NCI-H82 (cell line): ENCODE measurements around the gene POLR2H.
A peak's percentile ranks its signal among the peaks of the same experiment; 100 is the strongest.

Experiments
- DNase-seq: peaks from one replicate; lab custom pipeline; 2025; lab: John Stamatoyannopoulos, UW

The POLR2H gene

DNA sequence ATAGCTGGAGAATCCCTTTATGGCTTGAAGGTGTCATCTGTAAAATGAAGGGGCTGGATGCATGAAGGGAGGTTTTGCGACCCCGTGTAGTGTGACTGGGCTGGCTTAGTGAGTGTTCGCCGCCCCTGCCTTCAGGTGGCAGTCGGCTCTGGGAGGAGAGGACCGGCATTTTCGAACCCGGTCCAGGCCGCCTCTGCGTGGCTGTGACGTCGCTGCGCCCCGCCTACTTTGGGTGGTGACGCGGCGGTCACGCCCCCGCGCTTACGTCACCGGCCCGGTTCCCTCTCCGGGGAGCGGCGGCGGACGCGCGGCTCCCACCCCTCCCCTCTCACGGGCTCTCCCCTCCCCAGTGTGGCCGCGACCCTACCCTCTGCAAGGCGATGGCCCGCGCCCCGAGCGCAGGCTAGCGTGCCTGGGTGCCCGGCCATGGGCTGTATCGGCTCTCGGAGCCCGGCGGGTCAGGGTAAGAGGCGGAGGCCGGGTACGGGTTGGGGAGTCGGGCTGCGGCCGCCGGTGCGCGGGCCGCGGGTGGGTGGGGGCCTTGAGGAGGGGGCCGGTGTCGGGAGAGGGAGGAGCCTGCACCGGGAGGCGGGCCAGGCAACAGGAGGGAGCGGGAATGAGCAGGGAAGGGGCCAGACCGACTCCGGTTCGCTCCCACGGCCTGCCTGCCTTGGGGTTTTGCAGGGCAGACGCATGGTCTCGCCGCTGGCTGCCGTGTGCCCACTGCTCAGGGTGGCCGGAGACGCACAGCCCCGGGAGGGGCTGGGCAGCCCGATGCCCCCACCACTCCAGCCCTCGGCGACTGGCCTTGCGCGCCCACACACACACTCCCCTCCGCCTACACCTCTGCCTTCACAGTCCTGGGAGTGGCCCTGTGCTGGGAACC lies 25.6 kb upstream of the POLR2H start:
- DNase-seq: peak; percentile 94

DNA sequence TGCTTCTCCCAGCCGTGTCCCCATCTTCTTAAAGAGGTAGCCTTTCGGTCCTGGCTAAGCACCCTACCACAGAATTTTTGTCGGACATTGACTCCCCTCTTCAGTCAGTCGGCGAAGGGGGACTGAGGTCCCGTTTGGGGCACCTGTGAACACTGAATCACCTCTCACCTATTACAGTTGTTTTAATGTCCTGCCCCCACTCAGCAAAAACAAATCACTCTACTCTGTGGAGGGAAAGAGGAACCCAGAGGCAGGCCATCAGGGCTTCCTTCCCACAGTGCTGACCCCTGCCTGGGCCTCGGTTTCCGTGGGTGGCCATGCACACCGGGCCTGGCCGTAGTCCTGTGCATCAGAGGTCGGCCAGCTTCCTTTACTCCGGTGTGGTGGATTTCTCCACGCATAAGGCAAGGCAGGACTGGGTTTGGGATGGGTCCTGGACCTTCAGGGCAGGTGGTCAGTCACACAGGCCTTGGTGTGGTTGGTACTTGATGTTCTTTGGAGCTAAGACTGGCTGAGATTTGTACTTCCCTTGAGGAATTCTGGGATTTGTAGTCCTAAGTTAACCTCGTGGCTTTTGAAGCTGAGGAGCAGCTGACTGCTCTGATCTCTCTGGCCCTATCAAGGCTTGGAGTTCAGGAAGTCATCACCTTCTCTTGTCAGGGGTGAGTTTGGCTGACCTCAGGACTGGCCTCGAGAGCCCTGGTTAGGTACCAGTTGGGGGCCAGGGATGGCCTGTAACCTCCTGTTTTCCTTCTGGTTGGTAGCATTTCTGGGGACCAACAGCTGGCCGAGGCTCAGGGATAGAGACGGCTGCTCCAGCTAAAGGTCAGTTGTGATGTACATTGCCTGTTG lies 24.7 kb upstream of the POLR2H start:
- peak; percentile 87 for DNase-seq

DNA sequence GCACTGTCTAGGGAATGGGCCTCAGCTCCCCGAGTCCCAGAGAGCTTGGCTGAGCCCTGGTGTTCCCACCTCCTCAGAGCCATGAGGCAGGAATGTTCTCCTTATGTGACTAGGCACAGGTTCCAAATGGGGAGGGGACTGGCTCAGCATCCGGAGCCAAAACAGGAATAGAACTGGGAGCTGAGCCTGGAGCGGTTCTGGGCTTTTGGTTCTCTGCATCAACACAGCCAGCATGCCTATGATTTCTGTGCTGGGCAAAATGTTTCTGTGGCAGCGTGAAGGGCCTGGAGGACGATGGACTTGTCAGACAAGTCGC lies 24.2 kb upstream of the POLR2H start, which contains the start of gene FAM131A:
FAM131A (plus strand) TSS at position 202 of the 316 bp plus-strand sequence; CDS start at position 233, 31 bp downstream.
- DNase-seq: no peak

DNA sequence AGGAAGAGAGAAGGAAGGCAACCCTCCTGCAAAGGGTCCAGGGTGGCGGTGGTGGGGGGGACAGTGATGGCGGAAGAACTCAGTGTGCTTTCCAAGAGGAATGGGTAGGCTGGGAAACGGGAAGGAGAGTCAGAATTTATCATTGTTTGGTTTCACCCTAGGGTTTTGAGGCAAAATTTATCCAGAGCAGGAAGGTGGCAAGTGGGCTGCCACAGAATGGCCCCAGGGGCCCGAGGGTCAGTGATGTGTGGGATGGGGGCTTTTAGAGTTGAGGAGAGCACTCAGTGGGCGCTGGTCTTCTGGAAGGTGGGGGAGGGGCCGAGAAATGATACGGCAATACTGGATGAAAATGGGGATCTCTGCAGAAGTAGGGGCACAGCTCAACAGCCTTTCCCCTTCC lies 23.5 kb upstream of the POLR2H start:
- no peak for DNase-seq

DNA sequence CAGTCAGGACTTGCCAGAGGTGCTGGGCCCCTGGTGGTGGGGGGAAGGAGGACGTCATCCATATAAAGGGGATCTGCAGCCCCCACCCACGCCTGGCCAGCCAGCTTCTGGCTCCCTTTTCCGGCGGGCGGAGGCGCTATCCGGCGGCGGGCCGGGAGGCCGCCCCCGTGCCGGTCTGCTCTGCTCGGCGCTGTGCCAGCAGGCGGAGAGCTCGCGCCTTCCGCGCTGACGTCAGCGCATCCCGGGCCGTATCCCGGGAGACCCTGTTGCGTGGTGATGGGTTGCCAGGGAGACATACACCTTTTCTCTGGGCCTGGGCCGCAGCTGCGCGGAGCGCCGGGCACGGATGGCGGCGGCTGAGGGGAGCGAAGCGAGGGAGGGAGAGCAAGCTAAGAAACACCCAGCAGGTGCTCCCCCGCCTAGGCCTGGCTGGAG lies 23.0 kb upstream of the POLR2H start:
- peak; percentile 91 for DNase-seq

DNA sequence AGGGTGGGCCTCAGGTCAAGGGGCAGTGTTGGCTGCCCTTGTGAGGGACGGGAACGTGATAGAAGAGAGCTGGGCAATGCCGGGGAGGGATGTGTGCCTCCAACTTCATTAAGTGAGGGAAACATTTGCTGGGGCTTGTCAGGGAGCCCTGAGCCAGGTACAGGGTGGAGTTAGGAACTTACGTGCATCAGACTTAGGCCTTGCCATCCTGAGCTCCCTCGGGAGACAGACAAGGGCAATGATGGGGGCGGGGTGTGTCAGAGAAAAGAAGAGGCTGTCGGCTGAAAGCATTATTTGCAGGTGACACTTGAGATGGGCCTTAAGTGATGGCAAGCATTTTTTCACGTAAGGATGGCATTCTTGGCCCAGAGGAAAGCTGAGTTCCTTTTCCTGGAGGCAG lies 22.5 kb upstream of the POLR2H start:
- DNase-seq: peak; percentile 66

DNA sequence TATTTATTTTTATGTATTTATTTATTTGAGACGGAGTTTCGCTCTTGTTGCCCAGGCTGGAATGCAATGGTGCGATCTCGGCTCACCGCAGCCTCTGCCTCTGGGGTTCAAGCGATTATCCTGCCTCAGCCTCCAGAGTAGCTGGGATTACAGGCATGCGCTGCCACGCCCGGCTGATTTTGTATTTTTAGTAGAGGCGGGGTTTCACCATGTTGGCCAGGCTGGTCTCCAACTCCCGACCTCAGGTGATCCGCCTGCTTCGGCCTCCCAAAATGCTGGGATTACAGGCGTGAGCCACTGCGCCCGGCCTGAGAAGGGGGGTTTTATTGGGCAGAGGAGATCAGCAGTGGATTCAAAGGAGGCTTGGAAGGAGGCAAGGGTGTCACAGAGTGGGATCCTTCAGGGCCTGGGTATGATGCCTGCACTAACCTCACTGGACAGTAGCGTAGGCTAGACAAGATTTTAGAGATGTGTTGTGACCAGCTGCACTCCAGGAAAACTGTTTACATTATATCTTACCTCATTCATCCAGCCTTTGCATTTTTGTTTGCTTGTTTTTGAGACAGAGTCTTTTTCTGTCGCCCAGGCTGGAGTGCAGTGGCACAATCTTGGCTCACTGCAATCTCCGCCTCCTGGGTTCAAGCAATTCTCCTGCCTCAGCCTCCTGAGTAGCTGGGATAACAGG lies 21.9 kb upstream of the POLR2H start:
- DNase-seq: peak; percentile 58

DNA sequence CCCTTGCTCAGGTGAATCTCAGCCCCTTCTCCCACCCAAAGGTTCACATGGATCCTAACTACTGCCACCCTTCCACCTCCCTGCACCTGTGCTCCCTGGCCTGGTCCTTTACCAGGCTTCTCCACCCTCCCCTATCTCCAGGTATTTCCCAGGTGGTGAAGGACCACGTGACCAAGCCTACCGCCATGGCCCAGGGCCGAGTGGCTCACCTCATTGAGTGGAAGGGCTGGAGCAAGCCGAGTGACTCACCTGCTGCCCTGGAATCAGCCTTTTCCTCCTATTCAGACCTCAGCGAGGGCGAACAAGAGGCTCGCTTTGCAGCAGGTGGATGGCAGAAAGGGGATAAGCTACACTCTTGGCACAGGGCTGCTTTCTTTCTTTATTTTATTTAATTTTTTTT lies 19.6 kb upstream of the POLR2H start:
- no peak for DNase-seq

DNA sequence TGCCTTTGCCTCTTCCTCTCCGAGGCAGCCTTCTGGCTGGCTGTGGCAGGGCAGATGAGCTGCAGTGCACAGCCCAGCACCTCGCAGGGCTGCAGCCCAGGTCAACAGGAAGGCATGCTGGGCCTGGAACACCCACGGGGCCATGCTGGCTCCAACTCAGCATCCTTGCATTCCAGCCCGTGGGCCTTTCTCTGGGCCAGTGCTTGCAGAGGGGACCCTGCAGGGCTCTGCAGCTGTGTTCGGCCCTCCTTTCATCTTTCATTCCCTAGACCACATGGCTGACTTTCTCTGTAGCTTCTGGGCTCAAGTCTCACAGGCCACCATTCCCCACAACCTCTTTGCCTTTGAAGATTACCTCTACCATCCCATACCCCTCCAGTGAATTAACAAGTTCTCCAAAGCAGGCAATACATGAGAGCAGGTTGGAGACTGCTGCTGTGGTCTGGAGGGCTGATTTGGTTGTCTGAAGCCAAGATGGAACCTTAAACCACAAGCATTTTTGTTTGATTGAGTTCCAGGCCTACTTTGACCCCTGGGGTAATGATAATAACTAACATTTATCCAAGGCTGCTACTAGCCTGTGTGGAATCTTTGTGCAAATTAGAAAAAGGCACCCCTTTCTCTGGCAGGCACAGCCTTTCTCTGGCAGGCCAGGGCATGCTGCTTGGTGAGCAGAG lies 18.2 kb upstream of the POLR2H start:
- no peak for DNase-seq

DNA sequence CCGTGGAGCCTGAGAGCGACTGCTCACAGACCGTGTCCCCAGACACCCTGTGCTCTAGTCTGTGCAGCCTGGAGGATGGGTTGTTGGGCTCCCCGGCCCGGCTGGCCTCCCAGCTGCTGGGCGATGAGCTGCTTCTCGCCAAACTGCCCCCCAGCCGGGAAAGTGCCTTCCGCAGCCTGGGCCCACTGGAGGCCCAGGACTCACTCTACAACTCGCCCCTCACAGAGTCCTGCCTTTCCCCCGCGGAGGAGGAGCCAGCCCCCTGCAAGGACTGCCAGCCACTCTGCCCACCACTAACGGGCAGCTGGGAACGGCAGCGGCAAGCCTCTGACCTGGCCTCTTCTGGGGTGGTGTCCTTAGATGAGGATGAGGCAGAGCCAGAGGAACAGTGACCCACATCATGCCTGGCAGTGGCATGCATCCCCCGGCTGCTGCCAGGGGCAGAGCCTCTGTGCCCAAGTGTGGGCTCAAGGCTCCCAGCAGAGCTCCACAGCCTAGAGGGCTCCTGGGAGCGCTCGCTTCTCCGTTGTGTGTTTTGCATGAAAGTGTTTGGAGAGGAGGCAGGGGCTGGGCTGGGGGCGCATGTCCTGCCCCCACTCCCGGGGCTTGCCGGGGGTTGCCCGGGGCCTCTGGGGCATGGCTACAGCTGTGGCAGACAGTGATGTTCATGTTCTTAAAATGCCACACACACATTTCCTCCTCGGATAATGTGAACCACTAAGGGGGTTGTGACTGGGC lies 16.8 kb upstream of the POLR2H start:
- DNase-seq: no peak

DNA sequence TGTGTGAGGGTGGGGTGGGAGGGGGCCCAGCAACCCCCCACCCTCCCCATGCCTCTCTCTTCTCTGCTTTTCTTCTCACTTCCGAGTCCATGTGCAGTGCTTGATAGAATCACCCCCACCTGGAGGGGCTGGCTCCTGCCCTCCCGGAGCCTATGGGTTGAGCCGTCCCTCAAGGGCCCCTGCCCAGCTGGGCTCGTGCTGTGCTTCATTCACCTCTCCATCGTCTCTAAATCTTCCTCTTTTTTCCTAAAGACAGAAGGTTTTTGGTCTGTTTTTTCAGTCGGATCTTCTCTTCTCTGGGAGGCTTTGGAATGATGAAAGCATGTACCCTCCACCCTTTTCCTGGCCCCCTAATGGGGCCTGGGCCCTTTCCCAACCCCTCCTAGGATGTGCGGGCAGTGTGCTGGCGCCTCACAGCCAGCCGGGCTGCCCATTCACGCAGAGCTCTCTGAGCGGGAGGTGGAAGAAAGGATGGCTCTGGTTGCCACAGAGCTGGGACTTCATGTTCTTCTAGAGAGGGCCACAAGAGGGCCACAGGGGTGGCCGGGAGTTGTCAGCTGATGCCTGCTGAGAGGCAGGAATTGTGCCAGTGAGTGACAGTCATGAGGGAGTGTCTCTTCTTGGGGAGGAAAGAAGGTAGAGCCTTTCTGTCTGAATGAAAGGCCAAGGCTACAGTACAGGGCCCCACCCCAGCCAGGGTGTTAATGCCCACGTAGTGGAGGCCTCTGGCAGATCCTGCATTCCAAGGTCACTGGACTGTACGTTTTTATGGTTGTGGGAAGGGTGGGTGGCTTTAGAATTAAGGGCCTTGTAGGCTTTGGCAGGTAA lies 16.0 kb upstream of the POLR2H start:
- DNase-seq: peak; percentile 84

DNA sequence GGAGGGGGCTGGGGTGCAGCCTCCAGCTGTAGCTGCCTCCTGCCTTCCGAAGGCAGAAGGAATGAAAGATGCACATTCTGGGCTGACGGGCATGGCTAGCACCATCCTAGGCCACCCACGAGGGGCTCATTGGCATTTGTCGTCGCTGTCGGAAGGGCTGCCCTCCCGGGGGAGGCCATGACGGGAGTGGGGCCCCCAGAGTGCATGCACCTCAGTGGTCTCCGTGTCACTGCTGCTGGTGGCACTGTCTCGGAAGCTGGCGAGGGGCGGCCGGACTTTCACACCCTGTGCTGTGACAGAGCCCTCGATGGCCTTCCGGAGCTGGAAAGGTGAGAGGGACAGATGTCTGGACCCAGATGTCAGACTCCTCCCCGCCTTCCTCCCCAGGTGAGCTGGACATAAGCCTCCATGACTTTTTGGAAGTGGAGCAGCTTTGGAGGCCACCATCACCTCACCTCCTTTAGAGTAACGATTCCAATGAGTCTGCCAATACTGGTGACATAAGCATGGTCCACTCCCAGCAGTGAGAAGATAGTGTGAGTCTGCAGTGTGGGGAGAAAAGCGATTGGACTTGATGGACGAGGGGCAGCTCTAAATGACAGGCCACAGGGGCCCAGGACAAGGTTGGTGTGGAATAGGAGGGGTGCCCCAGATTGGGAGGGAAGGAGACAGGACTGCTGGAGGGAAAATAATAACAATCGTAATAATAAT lies 14.9 kb upstream of the POLR2H start:
- DNase-seq: no peak

DNA sequence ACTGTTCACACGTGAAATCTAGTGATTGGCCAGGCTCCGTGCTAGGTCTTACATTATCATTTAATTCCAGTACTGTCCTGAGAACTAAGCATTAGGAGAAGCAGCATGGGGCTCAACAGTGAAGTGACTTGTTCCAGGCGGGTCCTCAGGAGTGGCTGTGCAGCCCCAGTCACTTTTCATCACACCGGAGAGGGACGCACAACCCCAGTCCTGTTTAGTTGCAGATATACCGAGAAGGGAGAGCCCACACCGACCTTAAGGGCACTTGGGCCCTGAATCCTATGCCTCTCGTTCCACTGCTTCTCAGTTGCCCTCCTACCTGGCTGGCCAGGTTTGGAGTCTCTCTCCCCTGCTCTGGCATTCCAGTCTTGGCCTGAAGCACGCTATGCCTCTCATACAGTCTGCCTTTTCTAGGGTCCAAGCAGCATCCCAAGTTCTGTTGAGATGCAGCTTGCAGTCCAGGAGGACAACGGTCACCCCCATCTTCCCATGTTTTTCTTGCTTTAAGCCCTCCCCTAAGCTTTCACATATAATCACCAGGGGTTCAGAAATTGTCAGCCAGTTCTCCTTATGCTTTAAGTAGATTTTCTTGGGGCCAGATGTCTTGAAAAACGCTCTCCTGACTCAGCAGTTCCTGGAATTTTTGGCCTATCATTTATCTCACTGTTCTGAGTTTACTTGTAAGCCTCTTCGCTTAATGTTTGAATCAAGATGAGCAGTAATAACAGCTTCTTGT lies 14.0 kb upstream of the POLR2H start:
- DNase-seq: peak; percentile 76

DNA sequence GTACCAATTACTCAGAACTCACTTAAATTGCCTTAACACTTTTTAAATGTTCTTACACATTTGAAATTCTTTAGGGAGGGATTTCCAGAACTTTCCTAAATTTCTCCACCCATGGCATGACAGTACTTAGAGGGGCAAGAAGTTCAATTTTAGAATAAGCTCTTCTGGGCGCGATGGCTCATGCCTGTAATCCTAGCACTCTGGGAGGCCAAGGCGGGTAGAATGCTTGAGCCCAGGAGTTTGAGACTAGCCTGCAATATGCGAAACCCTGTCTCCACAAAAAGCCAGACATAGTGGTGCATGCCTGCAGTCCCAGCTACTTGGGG lies 13.5 kb upstream of the POLR2H start:
- peak; percentile 66 for DNase-seq

DNA sequence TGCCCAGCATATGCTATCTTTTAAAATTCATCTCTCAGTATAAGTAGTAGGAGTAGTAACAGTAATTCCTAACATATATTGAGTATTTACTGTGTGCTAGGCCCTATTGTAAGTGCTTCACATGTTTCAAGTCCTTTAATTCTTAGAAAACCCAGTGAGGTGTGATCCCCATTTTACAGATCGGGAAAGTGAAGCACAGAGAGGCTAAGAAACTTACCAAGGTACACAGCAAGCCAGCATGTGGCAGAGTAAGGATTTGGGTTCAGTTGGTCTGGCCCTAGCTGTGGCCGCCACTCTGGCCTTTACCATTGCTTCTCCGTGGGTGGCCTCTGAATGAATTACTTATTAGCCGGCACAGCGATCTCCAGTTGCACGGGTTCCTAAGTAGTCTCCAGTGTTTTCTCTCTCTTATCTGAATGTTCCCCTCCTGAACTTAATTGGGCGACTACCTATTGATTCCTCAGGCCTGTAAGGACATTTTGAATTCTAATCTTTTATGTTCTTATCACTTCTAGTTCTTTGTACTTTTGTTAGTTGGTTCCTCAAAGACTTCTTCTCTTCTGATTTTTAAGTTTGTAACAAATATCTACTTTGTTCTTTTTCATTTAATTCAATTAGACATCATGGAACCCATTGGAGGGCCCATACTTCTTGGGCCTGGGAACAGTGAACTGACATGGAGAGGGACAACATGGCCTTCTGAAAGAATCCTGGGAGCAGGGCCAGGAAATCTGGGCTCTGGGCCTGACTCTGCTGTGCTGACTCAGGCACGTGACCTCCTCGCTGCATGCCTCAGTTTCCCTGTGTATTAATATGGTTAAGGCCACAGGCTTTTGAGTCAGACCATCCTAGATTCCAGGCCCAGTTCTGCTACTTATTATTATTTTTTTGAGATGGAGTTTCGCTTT lies 11.7 kb upstream of the POLR2H start:
- no peak for DNase-seq

DNA sequence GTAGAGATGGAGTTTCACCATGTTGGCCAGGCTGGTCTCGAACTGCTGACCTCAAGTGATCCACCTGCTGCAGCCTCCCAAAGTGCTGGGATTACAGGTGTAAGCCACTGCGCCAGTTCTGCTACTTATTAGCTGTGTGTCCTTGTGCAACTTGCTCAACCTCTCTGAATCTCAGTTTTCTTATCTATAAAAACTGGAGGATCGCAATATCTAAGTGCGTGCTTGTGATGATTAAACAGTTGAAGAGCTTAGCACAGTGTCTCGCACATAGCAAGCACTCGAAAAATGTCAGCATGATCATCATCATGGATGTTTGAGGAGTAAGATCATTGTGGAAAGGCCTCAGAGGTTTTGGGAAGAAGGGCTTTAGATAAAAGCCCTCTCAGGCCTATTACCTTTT lies 10.9 kb upstream of the POLR2H start:
- no peak for DNase-seq

DNA sequence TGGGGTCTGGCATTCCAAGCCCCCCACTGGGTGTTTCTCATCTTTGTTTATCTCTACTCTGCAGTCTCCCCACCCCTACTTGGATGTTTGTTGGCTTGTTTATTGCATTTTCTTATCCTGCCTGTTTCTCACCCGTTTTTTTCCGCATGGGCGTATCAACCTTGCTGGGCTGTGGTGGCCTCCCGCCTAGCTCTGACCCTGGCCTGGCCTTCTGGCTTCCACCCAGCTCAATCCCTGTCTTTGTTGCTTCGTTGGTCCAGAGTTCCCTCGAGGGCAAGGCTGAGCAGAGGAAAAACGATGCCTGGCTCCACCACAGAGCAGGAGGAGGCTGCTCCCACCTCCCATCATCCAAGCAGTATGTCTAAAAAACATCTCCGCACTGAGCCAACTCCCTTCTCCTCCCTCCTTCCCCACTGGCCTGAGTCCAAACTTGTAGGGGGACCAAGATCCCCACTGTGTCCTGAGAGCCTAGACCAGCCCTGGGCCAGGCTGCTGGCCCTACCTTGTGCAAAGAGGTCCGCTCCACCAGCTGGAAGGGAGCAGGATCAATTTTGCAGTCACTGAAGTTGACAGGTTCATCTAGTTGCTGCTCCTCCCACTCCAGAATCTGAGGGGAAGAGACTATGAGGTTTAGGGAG lies 9.9 kb upstream of the POLR2H start:
- DNase-seq: no peak
